ENCODE measurements around the gene EPS15. TPM values are rescaled to one million over a fixed set of nuclear protein-coding genes. Genes with fewer than 3 reads are reported as not detected.

Gene EPS15
- total RNA-seq, 5 donors from 2014 or later (not counting 1 experiment from before 2014, with no cell fraction given) = 61.0 to 76.1 (median 75.2) TPM

DNA sequence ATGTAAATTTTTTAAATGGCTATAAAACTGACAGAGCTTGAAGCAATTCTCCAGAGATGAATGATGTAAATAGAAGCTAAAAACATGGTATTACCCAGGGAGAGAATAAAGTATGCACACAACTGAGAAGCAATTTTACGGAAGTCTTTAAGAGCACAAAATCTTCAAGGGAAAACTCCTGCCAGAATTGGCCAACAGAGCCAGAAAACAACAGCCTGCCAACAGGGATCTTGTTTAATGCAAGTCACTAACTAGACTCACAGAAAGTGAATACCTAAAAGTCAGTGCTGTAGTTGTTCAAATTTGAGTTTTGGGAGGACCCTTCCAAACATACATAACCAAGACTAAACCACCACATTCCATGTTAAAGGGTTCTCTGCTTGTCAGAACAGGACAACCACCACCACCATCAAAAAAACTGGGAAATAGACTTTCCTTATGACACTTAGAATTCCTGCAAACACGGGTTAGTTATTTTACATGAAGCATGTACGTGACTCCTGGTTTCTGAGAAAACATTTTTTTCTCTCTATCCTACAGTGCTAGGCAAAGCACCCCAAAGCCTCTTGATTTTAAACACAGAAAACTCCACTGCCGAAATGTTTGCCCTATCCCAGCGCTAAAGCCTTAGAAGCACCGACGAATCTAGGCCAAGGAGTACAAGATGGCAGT lies 1.6 kb downstream of the EPS15 start:
- Histone ChIP-seq H3K9me3 (no peaks in the 10 kb centered on the region), H3K36me3 (ENCODE audit: control insufficient read depth in 2 of 2, extremely low read depth in 1 of 2, insufficient read depth in 1 of 2, low read length in 1 of 2) (no peaks in the 10 kb centered on the region), H3K27ac (ENCODE audit: low read length) (peak overlapping the region; percentile 73), H3K27me3 (replicated peaks in 1 of 2; ENCODE audit: control insufficient read depth in 2 of 2, extremely low read depth in 1 of 2, insufficient read depth in 2 of 2, low read length in 1 of 2) (no peaks in the 10 kb centered on the region), H3K4me3 (ENCODE audit: control insufficient read depth in 1 of 2, extremely low read depth in 1 of 2, low read length in 1 of 2) (peak overlapping the region; percentile 65 to 88), H3K4me1 (ENCODE audit: control insufficient read depth in 1 of 2, extremely low read depth in 1 of 2, insufficient read depth in 2 of 2, low read length in 2 of 2) (peaks cover 14 to 28% of the 10 kb centered on the region in 2 experiments)
- Mint-ChIP-seq H3K27me3 (no peaks in the 10 kb centered on the region), H3K9me3 (no peaks in the 10 kb centered on the region), H3K36me3 (no peaks in the 10 kb centered on the region), H3K4me1 (peaks cover 69 to 71% (median 70%) of the 10 kb centered on the region in 3 donors), H3K27ac (peak overlapping the region; percentile 88 to 92), H3K4me3 (peak overlapping the region; percentile 91 to 99 (median 95))
- no peak for ATAC-seq (replicated peaks in 1 of 4)
- DNase-seq = no peak
- 18% methylated on average over 3 of the region's 7 CpGs for WGBS (ENCODE audit: insufficient coverage)
- CTCF ChIA-PET = no interaction called here
- POLR2A ChIA-PET = interaction anchor here in 1 of 2 donors (0.6 to 0.8 kb wide), 2 partner anchors 29 to 30 kb away, joined by 3 read pairs; no protein-coding TSS in a partner anchor

DNA sequence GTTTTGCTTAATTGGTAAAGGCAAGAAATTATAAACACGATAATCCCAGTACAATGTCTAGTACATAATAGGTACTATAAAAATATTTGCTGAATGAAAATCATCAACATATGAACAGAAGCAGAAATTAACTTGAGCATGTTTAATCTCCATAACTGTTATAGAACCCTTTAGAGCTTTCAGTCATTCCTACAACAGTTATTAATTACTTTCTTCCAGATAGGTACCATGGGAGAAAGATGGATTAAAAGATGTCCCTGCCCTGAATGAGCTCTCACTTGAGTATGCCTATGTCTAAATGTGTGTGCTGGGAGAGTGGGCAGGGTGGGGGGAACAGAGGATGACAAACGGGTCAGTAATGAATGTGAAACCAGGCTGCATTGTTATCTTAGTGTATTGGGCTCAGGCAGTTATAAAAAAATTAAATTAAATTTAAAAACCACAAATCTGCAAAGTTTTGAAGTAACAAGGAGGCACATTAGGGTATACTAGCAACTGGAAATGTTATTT lies 2.4 kb downstream of the EPS15 start:
- ChIA-PET POLR2A (interaction anchor here (0.6 to 0.8 kb wide), 2 partner anchors 28 to 60 kb away, joined by 3 read pairs; no protein-coding TSS in a partner anchor), CTCF (interaction anchor here in 1 of 2 donors (0.6 kb wide), 1 partner anchor 250 kb away, joined by 5 read pairs; no protein-coding TSS in a partner anchor)
- DNase-seq (no peak), ATAC-seq (replicated peaks in 1 of 4) (no peak)
- Mint-ChIP-seq H3K36me3 (no peaks in the 10 kb centered on the region), H3K9me3 (no peaks in the 10 kb centered on the region), H3K27me3 (no peaks in the 10 kb centered on the region), H3K4me1 (peaks cover 77 to 79% (median 77%) of the 10 kb centered on the region in 3 donors), H3K27ac (peak overlapping the region; percentile 84 to 89), H3K4me3 (peak overlapping the region; percentile 70 to 99 (median 95))
- WGBS (ENCODE audit: insufficient coverage) = no CpG with 5 or more reads among the region's 2 CpGs
- Histone ChIP-seq H3K27ac (ENCODE audit: low read length) (peak overlapping the region; percentile 73), H3K4me3 (ENCODE audit: control insufficient read depth in 1 of 2, extremely low read depth in 1 of 2, low read length in 1 of 2) (peak overlapping the region in 1 of 2 donors; percentile 65), H3K36me3 (ENCODE audit: control insufficient read depth in 2 of 2, extremely low read depth in 1 of 2, insufficient read depth in 1 of 2, low read length in 1 of 2) (no peaks in the 10 kb centered on the region), H3K4me1 (ENCODE audit: control insufficient read depth in 1 of 2, extremely low read depth in 1 of 2, insufficient read depth in 2 of 2, low read length in 2 of 2) (peaks cover 18 to 28% of the 10 kb centered on the region in 2 experiments), H3K9me3 (no peaks in the 10 kb centered on the region), H3K27me3 (replicated peaks in 1 of 2; ENCODE audit: control insufficient read depth in 2 of 2, extremely low read depth in 1 of 2, insufficient read depth in 2 of 2, low read length in 1 of 2) (no peaks in the 10 kb centered on the region)

DNA sequence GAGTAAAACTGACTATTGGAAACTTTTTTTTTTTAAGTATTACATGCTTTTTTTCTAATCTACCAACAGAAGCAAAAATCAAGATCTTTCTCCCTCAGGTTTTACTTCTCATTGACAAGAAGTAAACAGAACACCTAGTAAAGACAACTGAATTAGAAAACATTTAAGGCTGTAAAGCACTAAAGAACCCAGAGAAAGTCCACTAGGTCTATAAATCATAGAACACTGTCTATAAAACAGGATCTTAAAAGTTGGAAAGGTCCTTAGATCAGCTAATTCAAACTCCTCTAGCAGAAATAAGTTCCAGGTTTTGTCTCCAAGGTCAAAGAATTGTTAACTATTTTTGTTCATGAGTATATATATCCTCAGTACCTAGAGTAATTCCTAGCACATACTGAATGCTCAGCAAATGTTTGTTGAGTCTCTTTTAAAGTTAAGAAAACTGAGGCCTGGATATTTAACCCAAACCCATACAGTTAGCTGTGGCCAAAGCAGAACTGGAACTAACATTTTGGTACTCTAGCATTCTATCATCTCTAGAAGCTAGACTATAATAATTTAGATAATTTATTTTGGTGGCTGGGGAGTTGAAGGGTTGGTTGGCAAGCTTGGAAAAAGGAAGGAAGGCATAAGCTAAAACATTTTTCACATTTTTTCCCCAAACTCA lies 3.0 kb downstream of the EPS15 start:
- H3K4me3 Mint-ChIP-seq = peak overlapping the region; percentile 70 to 99 (median 95)
- H3K4me1 Mint-ChIP-seq = peaks cover 79 to 80% (median 80%) of the 10 kb centered on the region in 3 donors
- ATAC-seq (replicated peaks in 1 of 4) (no peak), DNase-seq (no peak)
- Histone ChIP-seq H3K4me1 (ENCODE audit: control insufficient read depth in 1 of 2, extremely low read depth in 1 of 2, insufficient read depth in 2 of 2, low read length in 2 of 2) (peaks cover 18 to 28% of the 10 kb centered on the region in 2 experiments), H3K4me3 (ENCODE audit: control insufficient read depth in 1 of 2, extremely low read depth in 1 of 2, low read length in 1 of 2) (no peak overlapping the region), H3K9me3 (no peaks in the 10 kb centered on the region), H3K36me3 (ENCODE audit: control insufficient read depth in 2 of 2, extremely low read depth in 1 of 2, insufficient read depth in 1 of 2, low read length in 1 of 2) (no peaks in the 10 kb centered on the region), H3K27ac (ENCODE audit: low read length) (peak overlapping the region; percentile 47), H3K27me3 (replicated peaks in 1 of 2; ENCODE audit: control insufficient read depth in 2 of 2, extremely low read depth in 1 of 2, insufficient read depth in 2 of 2, low read length in 1 of 2) (no peaks in the 10 kb centered on the region)
- no peaks in the 10 kb centered on the region for H3K36me3 Mint-ChIP-seq
- H3K27me3 Mint-ChIP-seq = no peaks in the 10 kb centered on the region
- H3K27ac Mint-ChIP-seq = peak overlapping the region; percentile 85 to 89
- CTCF ChIA-PET = interaction anchor here in 1 of 2 donors (0.6 kb wide), 1 partner anchor 251 kb away, joined by 5 read pairs; no protein-coding TSS in a partner anchor
- POLR2A ChIA-PET = interaction anchor here (0.6 to 0.7 kb wide), 2 partner anchors 24 to 101 kb away, joined by 3 read pairs; partner anchors contain the start of gene OSBPL9 (in 1 of the 2)
- H3K9me3 Mint-ChIP-seq = no peaks in the 10 kb centered on the region

DNA sequence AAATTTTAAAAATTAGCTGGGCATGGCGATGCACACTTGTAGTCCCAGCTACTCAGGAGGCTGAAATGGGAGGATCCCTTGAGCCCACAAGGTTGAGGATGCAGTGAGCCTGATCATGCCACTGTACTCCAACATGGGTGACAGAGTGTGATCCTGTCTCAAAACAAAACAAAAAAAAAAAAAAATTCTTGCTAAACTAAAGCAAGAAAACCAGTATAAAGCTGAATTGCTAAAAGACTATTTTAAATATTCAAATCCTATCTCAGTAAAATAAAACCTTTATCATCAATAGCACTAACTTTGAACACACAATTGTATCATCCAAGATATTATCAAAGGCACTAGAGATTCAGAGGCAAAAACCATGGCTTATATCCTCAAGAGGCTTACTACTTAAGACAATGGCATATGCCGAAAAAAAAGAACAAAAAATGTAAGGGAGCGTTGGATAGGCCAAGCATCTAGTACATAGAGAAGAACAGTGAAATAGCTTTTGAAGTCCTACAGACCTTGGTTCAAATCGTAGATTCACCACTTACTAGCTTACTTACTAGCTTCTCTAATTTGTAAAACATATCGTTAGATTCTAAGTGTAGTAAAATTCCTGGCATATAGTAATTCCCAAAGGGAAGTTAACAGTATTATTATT lies 3.6 kb downstream of the EPS15 start:
- H3K9me3 Mint-ChIP-seq = no peaks in the 10 kb centered on the region
- DNase-seq (peak in 1 of 35 experiments; percentile 22), ATAC-seq (replicated peaks in 1 of 4) (no peak)
- no peaks in the 10 kb centered on the region for H3K36me3 Mint-ChIP-seq
- Histone ChIP-seq H3K4me1 (ENCODE audit: control insufficient read depth in 1 of 2, extremely low read depth in 1 of 2, insufficient read depth in 2 of 2, low read length in 2 of 2) (peaks cover 18 to 25% of the 10 kb centered on the region in 2 experiments), H3K27me3 (replicated peaks in 1 of 2; ENCODE audit: control insufficient read depth in 2 of 2, extremely low read depth in 1 of 2, insufficient read depth in 2 of 2, low read length in 1 of 2) (no peaks in the 10 kb centered on the region), H3K9me3 (no peaks in the 10 kb centered on the region), H3K4me3 (ENCODE audit: control insufficient read depth in 1 of 2, extremely low read depth in 1 of 2, low read length in 1 of 2) (peak overlapping the region in 1 of 2 donors; percentile 2), H3K36me3 (ENCODE audit: control insufficient read depth in 2 of 2, extremely low read depth in 1 of 2, insufficient read depth in 1 of 2, low read length in 1 of 2) (no peaks in the 10 kb centered on the region), H3K27ac (ENCODE audit: low read length) (peak overlapping the region; percentile 47)
- peaks cover 76% of the 10 kb centered on the region in 3 donors for H3K4me1 Mint-ChIP-seq
- POLR2A ChIA-PET = interaction anchor here (0.6 to 0.7 kb wide), 4 partner anchors 24 to 279 kb away, joined by 3 to 8 read pairs (median 3); partner anchors contain the start of genes OSBPL9 (in 1 of the 2) and RNF11 (in 1 of the 2)
- no CpG with 5 or more reads among the region's 5 CpGs for WGBS (ENCODE audit: insufficient coverage)
- peak overlapping the region; percentile 85 to 89 for H3K27ac Mint-ChIP-seq
- CTCF ChIA-PET = no interaction called here
- no peaks in the 10 kb centered on the region for H3K27me3 Mint-ChIP-seq
- peak overlapping the region; percentile 70 to 99 (median 95) for H3K4me3 Mint-ChIP-seq

DNA sequence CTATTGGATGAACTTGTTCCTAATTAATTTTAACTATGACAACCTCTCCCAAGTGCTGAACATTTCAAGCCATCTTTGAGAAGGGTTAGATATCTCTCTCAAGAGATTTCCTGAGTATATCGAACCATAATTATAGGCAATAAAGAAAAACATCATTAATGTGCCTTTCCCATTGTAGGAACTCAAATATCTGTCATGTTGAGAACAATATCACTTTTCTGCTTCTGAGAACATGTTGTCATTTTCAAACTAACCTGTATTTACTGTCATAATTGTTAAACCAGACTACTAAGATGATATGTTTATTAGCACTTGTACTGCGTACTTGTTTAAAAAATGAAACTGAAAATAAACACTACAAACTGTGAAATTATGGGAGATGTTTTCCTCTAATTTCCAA lies 4.3 kb downstream of the EPS15 start:
- H3K9me3 ChIP-seq = no peaks in the 10 kb centered on the region
- ATAC-seq (replicated peaks in 1 of 4) = no peak
- peaks cover 2% of the 10 kb centered on the region for H3K36me3 Mint-ChIP-seq

DNA sequence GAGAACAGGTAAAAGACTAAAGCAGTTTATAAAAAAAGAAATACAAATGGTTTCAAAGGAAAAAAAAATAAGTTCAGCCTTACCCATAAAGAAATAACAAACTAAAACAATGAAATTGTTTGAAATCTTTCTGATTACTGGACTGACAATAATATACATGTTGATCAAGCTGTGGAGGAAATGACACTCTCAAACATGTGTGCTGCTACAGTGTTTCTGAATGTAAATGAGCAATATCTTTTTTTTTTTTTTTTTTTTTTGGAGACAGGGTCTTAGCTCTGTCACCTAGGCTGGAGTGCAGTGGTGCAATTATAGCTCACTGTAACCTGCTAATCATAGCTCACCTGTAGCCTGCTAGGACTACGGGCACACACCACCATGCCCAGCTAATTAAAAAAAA lies 6.5 kb downstream of the EPS15 start:
- Histone ChIP-seq H3K4me1 (ENCODE audit: control insufficient read depth in 1 of 2, extremely low read depth in 1 of 2, insufficient read depth in 2 of 2, low read length in 2 of 2) (peaks cover 6 to 13% of the 10 kb centered on the region in 2 experiments), H3K27me3 (replicated peaks in 1 of 2; ENCODE audit: control insufficient read depth in 2 of 2, extremely low read depth in 1 of 2, insufficient read depth in 2 of 2, low read length in 1 of 2) (no peaks in the 10 kb centered on the region), H3K9me3 (no peaks in the 10 kb centered on the region), H3K36me3 (ENCODE audit: control insufficient read depth in 2 of 2, extremely low read depth in 1 of 2, insufficient read depth in 1 of 2, low read length in 1 of 2) (no peaks in the 10 kb centered on the region), H3K27ac (ENCODE audit: low read length) (no peak overlapping the region), H3K4me3 (ENCODE audit: control insufficient read depth in 1 of 2, extremely low read depth in 1 of 2, low read length in 1 of 2) (no peak overlapping the region)
- Mint-ChIP-seq H3K9me3 (no peaks in the 10 kb centered on the region), H3K27me3 (no peaks in the 10 kb centered on the region), H3K27ac (no peak overlapping the region), H3K36me3 (peaks cover 4% of the 10 kb centered on the region), H3K4me1 (peaks cover 83 to 85% (median 84%) of the 10 kb centered on the region in 3 donors), H3K4me3 (peak overlapping the region in 1 of 3 donors; percentile 4)
- 71% methylated on average over 1 of the region's 1 CpG for WGBS (ENCODE audit: insufficient coverage)
- ChIA-PET POLR2A (no interaction called here), CTCF (interaction anchor here (0.5 to 1.0 kb wide), 4 partner anchors 22 to 277 kb away, joined by 3 to 12 read pairs (median 4); partner anchors contain the start of gene RNF11 (in 1 of the 2))
- no peak for DNase-seq
- peak in 1 of 4 experiments; percentile 44 for ATAC-seq (replicated peaks in 1 of 4)

More for the DNA sequence above, 4.3 kb downstream of the EPS15 start:
- Mint-ChIP-seq H3K4me1 (peaks cover 76% of the 10 kb centered on the region in 3 donors), H3K27me3 (no peaks in the 10 kb centered on the region), H3K9me3 (no peaks in the 10 kb centered on the region), H3K4me3 (peak overlapping the region; percentile 76 to 99 (median 95)), H3K27ac (peak overlapping the region; percentile 85 to 89)
- Histone ChIP-seq H3K4me3 (ENCODE audit: control insufficient read depth in 1 of 2, extremely low read depth in 1 of 2, low read length in 1 of 2) (peak overlapping the region in 1 of 2 donors; percentile 2), H3K27ac (ENCODE audit: low read length) (peak overlapping the region; percentile 47), H3K36me3 (ENCODE audit: control insufficient read depth in 2 of 2, extremely low read depth in 1 of 2, insufficient read depth in 1 of 2, low read length in 1 of 2) (no peaks in the 10 kb centered on the region), H3K4me1 (ENCODE audit: control insufficient read depth in 1 of 2, extremely low read depth in 1 of 2, insufficient read depth in 2 of 2, low read length in 2 of 2) (peaks cover 18% of the 10 kb centered on the region in 2 experiments), H3K27me3 (replicated peaks in 1 of 2; ENCODE audit: control insufficient read depth in 2 of 2, extremely low read depth in 1 of 2, insufficient read depth in 2 of 2, low read length in 1 of 2) (no peaks in the 10 kb centered on the region)
- POLR2A ChIA-PET = no interaction called here
- DNase-seq = no peak
- CTCF ChIA-PET = no interaction called here
- WGBS (ENCODE audit: insufficient coverage) = no CpG with 5 or more reads among the region's 2 CpGs

Data from T-cell (primary cell).